ENCODE measurements around the gene UPF2. TPM values are rescaled to one million over a fixed set of nuclear protein-coding genes. Genes with fewer than 3 reads are reported as not detected.

UPF2 gene
- total and polyA plus RNA-seq, 2 of the 4 experiments (the other 2 are of a cell fraction): 9.2 to 14.3 TPM

GRCh38 chr10:11913079-11913641, 129.4 kb downstream of the UPF2 start:
- no peak overlapping the region for H3K27ac ChIP-seq (ENCODE audit: insufficient read depth, low read length)
- H3K27me3 ChIP-seq (ENCODE audit: control insufficient read depth, insufficient read depth, low read length): no peaks in the 10 kb centered on the region; the same call in 1 of the 2 replicates
- H2BK120ac ChIP-seq (ENCODE audit: low read depth, low read length): no peak overlapping the region
- H3K4me2 ChIP-seq (ENCODE audit: low read depth, low read length): peak overlapping the region; percentile 16; the same call in 1 of the 2 replicates
- intact Hi-C loops (cut with micrococcal nuclease) (no loop called here), dilution Hi-C loops (cut with HindIII; ENCODE audit: low sequenced_read_pairs, unreplicated experiment) (no loop called here), in situ Hi-C loops (cut with MboI; ENCODE audit: low sequenced_read_pairs) (no loop called here)
- H4K8ac ChIP-seq (ENCODE audit: low read depth in 2 of 2, low read length in 2 of 2): no peak overlapping the region
- no peak overlapping the region for H2BK15ac ChIP-seq (ENCODE audit: low read depth, low read length)
- H3K14ac ChIP-seq (replicated peaks; ENCODE audit: low read depth, low read length): no peak overlapping the region
- H2AK5ac ChIP-seq (ENCODE audit: low read depth, low read length): no peak overlapping the region
- H3K36me3 ChIP-seq (ENCODE audit: control insufficient read depth, insufficient read depth, low read length): no peaks in the 10 kb centered on the region
- H3K56ac ChIP-seq (ENCODE audit: extremely low read depth, insufficient read depth, low read length): no peak overlapping the region
- TF ChIP-seq MAZ (IDR thresholded peaks at IDR 0.05; ENCODE audit: borderline replicate concordance, low read depth, low read length) (no peak), RCOR1 (IDR thresholded peaks at IDR 0.05; ENCODE audit: insufficient replicate concordance, low read length) (no peak), MAFK (IDR thresholded peaks at IDR 0.05; ENCODE audit: low read depth, low read length) (no peak), MXI1 (IDR thresholded peaks at IDR 0.05; ENCODE audit: borderline replicate concordance, low read depth, low read length) (no peak), BHLHE40 (IDR thresholded peaks at IDR 0.05; ENCODE audit: low read depth, low read length) (no peak), RAD21 (IDR thresholded peaks at IDR 0.05; ENCODE audit: low read length) (no peak), CHD1 (IDR thresholded peaks at IDR 0.05; ENCODE audit: low read depth, low read length) (no peak), CEBPB (IDR thresholded peaks at IDR 0.05; ENCODE audit: low read depth, low read length) (no peak), SMC3 (IDR thresholded peaks at IDR 0.05; ENCODE audit: low read depth, low read length) (no peak), NFE2L2 (IDR thresholded peaks at IDR 0.05; ENCODE audit: low read depth, low read length) (no peak), USF2 (IDR thresholded peaks at IDR 0.05; ENCODE audit: low read depth, low read length) (no peak), FOS (IDR thresholded peaks at IDR 0.05; ENCODE audit: low read depth, low read length) (no peak), RFX5 (IDR thresholded peaks at IDR 0.05; ENCODE audit: low read depth, low read length) (no peak), POLR2A (IDR thresholded peaks at IDR 0.05; ENCODE audit: low read depth, low read length) (no peak)
- TF ChIP-seq, protein P1, sequence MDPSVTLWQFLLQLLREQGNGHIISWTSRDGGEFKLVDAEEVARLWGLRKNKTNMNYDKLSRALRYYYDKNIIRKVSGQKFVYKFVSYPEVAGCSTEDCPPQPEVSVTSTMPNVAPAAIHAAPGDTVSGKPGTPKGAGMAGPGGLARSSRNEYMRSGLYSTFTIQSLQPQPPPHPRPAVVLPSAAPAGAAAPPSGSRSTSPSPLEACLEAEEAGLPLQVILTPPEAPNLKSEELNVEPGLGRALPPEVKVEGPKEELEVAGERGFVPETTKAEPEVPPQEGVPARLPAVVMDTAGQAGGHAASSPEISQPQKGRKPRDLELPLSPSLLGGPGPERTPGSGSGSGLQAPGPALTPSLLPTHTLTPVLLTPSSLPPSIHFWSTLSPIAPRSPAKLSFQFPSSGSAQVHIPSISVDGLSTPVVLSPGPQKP (IDR thresholded peaks at IDR 0.05; ENCODE audit: borderline replicate concordance, low read depth, low read length): no peak
- TF ChIP-seq, protein P2, sequence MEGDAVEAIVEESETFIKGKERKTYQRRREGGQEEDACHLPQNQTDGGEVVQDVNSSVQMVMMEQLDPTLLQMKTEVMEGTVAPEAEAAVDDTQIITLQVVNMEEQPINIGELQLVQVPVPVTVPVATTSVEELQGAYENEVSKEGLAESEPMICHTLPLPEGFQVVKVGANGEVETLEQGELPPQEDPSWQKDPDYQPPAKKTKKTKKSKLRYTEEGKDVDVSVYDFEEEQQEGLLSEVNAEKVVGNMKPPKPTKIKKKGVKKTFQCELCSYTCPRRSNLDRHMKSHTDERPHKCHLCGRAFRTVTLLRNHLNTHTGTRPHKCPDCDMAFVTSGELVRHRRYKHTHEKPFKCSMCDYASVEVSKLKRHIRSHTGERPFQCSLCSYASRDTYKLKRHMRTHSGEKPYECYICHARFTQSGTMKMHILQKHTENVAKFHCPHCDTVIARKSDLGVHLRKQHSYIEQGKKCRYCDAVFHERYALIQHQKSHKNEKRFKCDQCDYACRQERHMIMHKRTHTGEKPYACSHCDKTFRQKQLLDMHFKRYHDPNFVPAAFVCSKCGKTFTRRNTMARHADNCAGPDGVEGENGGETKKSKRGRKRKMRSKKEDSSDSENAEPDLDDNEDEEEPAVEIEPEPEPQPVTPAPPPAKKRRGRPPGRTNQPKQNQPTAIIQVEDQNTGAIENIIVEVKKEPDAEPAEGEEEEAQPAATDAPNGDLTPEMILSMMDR (conservative IDR thresholded peaks at IDR 0.05; ENCODE audit: low read depth, low read length): no peak
- H3K4ac ChIP-seq (ENCODE audit: low read depth, low read length): no peak overlapping the region
- H2BK5ac ChIP-seq (ENCODE audit: low read depth, low read length, poor library complexity, severe bottlenecking): no peak overlapping the region
- no peak overlapping the region for H2BK20ac ChIP-seq (ENCODE audit: low read depth, low read length)
- no peak overlapping the region for H3K4me3 ChIP-seq (ENCODE audit: insufficient read depth, low read depth, low read length)
- H3K9me3 ChIP-seq (ENCODE audit: control insufficient read depth, insufficient read depth, low read length): no peaks in the 10 kb centered on the region
- 20% methylated on average over 3 of the region's 11 CpGs; no CpG with 5 or more reads in 1 of the 2 experiments for WGBS, 2 experiments (ENCODE audit: extremely low coverage in 2 of 2, insufficient read length in 1 of 2)
- BruUV-seq (replicated peaks): no TSS peak
- no peak overlapping the region for H3K18ac ChIP-seq (ENCODE audit: low read depth, low read length)
- ATAC-seq (ENCODE audit: low read depth): peak; percentile 82
- no peaks in the 10 kb centered on the region for H3K79me1 ChIP-seq (ENCODE audit: low read depth in 1 of 2, low read length in 2 of 2)
- H3K9ac ChIP-seq (ENCODE audit: low read depth, low read length): no peak overlapping the region
- no peaks in the 10 kb centered on the region for H4K20me1 ChIP-seq (ENCODE audit: insufficient read depth, low read length)
- H3K4me1 ChIP-seq (ENCODE audit: control insufficient read depth, insufficient read depth, low read length): no peaks in the 10 kb centered on the region
- ChIA-PET CTCF (interaction anchor here (0.9 kb wide), 1 partner anchor 74 kb away, joined by 3 read pairs; no protein-coding TSS in a partner anchor), POLR2A (ENCODE audit: unreplicated experiment) (no interaction called here)
- no peaks in the 10 kb centered on the region for H3K9me1 ChIP-seq (ENCODE audit: insufficient read depth, low read length)
- peak overlapping the region; percentile 44 for H2AK9ac ChIP-seq (replicated peaks; ENCODE audit: low read depth, low read length, poor library complexity)
- H4K5ac ChIP-seq (ENCODE audit: low read depth, low read length): no peak overlapping the region
- no peak overlapping the region for H4K91ac ChIP-seq (ENCODE audit: insufficient read depth, low read depth, low read length)
- H3K23ac ChIP-seq (ENCODE audit: low read depth, low read length): no peak overlapping the region
- H2AFZ ChIP-seq (replicated peaks; ENCODE audit: low read length, poor library complexity): peak overlapping the region; percentile 53
- peak; percentile 20 for DNase-seq
